C4-2B (cell line): Measurements from ENCODE around the gene OSGIN1.

Source experiments
- CTCF ChIP-seq: fragments of 450-650 bp; conservative IDR thresholded peaks from 2 replicates; pipeline ENCODE4 v1.5.1; 2017; ENCODE audit warnings: mild to moderate bottlenecking
- ZFX ChIP-seq: fragments of 450-650 bp; IDR thresholded peaks from 2 replicates; pipeline ENCODE4 v1.6.1; 2017

- TF ChIP-seq CTCF (no peak), ZFX (no peak)
Measured at GRCh38 chr16:83912519-83913244, 40.4 kb upstream of the OSGIN1 start.
